ENCODE data around the gene KLHDC3. TPM values are rescaled to one million over a fixed set of nuclear protein-coding genes. Genes with fewer than 3 reads are reported as not detected.
"Not testable (repeated sequence)": the region's sequence is repeated elsewhere in the genome, so short reads cannot be mapped to it uniquely, and the experiment has no call there.

Gene KLHDC3
- total and polyA plus RNA-seq, 11 donors = 79.4 to 180 (median 102) TPM

DNA sequence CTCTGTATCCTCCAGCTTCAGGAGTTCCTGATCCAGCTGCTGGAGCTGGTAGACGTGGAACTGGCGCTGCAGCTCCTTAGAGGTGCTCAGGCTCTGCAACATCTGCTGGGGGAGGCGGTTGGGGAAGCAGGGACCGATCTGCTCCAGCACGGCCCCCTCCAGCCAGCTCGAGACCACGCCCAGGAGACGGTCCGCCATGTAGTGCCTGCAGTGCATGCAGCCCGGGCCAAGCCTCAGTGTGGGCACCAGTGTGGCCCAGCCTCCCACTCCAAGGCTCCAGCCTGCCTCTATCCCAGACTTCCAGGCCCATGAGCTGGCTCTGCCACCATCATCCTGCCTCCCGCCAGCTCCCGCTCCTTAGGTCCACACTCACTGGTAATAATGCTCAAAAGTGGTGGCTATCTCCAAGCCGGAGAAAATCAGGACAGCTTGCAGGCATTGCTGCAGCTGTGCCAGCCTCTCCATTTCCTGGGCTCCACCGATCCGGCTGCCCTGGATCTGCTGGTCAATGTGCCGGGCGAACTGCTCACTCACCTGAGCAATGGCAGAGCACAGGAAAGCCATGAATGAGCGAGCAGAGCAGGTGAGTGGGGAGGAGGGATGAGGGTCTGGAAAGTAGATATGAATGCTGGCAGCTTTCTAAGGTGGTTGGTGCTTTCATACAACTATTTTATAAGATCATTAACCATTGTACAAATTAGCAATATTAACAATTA, 26.7 kb downstream of the KLHDC3 start:
- intact Hi-C loops (cut with DNase I) = no loop called here
- 93 to 96% (median 94%) methylated on average over 17 to 18 of the region's 18 CpGs for WGBS, 4 donors
- TF ChIP-seq POLR2A (IDR thresholded peaks at IDR 0.05) = no peak
- TF ChIP-seq, protein P1, sequence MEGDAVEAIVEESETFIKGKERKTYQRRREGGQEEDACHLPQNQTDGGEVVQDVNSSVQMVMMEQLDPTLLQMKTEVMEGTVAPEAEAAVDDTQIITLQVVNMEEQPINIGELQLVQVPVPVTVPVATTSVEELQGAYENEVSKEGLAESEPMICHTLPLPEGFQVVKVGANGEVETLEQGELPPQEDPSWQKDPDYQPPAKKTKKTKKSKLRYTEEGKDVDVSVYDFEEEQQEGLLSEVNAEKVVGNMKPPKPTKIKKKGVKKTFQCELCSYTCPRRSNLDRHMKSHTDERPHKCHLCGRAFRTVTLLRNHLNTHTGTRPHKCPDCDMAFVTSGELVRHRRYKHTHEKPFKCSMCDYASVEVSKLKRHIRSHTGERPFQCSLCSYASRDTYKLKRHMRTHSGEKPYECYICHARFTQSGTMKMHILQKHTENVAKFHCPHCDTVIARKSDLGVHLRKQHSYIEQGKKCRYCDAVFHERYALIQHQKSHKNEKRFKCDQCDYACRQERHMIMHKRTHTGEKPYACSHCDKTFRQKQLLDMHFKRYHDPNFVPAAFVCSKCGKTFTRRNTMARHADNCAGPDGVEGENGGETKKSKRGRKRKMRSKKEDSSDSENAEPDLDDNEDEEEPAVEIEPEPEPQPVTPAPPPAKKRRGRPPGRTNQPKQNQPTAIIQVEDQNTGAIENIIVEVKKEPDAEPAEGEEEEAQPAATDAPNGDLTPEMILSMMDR (IDR thresholded peaks at IDR 0.05) = no peak
- peaks cover 0 to 85% (median 58%) of the 10 kb centered on the region in 9 donors for H3K36me3 ChIP-seq
- no peak for DNase-seq
- ATAC-seq = no peak
- H3K4me1 ChIP-seq = peaks cover 0 to 17% (median 1%) of the 10 kb centered on the region in 12 donors
- no peak overlapping the region for H3K4me3 ChIP-seq
- no peaks in the 10 kb centered on the region for H3K27me3 ChIP-seq
- H3K9me3 ChIP-seq = no peaks in the 10 kb centered on the region
- no peak overlapping the region for H3K27ac ChIP-seq

DNA sequence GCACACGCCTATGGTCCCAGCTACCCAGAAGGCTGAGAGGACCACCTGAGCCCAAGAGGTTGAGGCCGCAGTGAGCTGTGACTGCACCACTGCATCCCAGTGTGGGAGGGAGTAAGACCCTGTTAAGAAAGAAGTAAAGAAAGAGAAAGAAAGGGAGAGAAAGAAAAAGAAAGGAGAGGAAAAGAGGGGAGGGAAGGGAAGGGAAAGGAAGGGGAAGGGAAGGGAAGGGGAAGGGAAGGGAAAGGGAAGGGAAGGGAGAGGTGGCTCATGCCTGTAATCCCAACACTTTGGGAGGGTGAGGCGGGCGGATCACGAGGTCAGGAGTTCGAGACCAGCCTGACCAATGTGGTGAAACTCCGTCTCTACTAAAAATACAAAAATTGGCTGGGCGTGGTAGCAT, 27.4 kb downstream of the KLHDC3 start:
- H3K9me3 ChIP-seq; intact Hi-C loops (cut with DNase I); DNase-seq; H3K4me3 ChIP-seq; ATAC-seq; H3K27ac ChIP-seq; H3K27me3 ChIP-seq: not testable (repeated sequence)
- Histone ChIP-seq H3K4me1 (peaks cover 0 to 11% (median 1%) of the 10 kb centered on the region in 12 donors), H3K36me3 (peaks cover 0 to 91% (median 64%) of the 10 kb centered on the region in 9 donors)
- 93 to 96% (median 95%) methylated on average over 8 of the region's 8 CpGs for WGBS, 4 donors

DNA sequence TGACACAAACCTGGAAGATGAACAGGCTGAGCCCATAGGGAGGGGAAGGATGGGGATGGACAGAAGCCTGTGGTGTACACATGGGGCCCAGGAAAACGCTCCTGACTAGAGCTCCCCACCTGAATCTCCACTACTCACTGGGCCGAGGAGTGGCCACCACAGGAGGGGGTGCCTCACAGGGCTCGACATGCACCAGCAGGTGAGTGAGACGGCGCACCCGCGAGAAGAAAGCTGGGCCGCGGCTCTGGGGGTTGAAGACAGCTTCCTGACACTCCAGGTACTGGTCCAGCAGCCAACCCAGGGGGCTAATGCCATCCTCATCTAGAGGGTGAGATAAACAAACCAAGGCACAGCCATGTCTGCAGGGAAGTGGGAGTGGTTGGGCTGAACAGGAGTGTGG, 29.3 kb downstream of the KLHDC3 start:
- intact Hi-C loops (cut with DNase I) = no loop called here
- TF ChIP-seq, protein P1 (IDR thresholded peaks at IDR 0.05) = no peak
- TF ChIP-seq POLR2A (IDR thresholded peaks at IDR 0.05) = no peak
- no peak overlapping the region for H3K4me3 ChIP-seq
- DNase-seq (no peak), ATAC-seq (no peak)
- 91 to 96% (median 94%) methylated on average over 9 of the region's 9 CpGs for WGBS, 4 donors
- H3K27ac ChIP-seq = no peak overlapping the region
- no peaks in the 10 kb centered on the region for H3K27me3 ChIP-seq
- no peaks in the 10 kb centered on the region for H3K9me3 ChIP-seq
- H3K36me3 ChIP-seq = peaks cover 0 to 91% (median 69%) of the 10 kb centered on the region in 9 donors
- no peaks in the 10 kb centered on the region for H3K4me1 ChIP-seq

DNA sequence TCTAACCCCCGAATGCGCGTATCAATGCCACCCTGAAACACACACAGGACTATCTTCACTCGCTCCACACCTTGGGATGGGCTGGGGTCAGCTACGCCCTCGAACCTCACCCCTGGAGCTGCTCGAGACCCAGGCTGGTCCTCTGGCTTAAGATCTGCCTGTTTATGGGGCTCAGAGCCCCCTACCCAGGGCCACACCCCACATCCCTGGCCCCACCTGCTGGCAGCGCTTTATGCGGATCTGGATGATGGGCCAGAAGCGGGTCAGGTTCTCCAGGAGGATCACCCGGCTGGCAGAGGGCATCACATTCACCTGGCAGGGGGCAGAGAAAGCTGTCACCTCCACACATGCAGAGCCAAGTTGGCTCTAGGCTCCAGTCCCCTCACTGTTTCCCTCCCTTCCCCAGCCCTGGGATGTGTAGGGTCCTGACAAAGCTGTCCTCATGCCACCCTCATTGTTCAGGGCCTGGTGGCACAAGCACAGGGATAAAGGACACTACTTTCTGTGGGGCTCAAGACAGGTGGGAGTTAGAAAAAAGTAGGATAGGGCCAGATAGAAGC, 31.4 kb downstream of the KLHDC3 start:
- 90 to 94% (median 93%) methylated on average over 5 to 11 of the region's 11 CpGs for WGBS, 4 donors
- DNase-seq (no peak), ATAC-seq (no peak)
- H3K9me3 ChIP-seq = no peaks in the 10 kb centered on the region
- H3K27me3 ChIP-seq = no peaks in the 10 kb centered on the region
- no peak overlapping the region for H3K27ac ChIP-seq
- H3K4me1 ChIP-seq = no peaks in the 10 kb centered on the region
- no peak overlapping the region for H3K4me3 ChIP-seq
- intact Hi-C loops (cut with DNase I) = no loop called here
- TF ChIP-seq POLR2A (IDR thresholded peaks at IDR 0.05) = no peak
- TF ChIP-seq, protein P1 (IDR thresholded peaks at IDR 0.05) = no peak
- H3K36me3 ChIP-seq = peaks cover 0 to 91% (median 70%) of the 10 kb centered on the region in 9 donors

All from heart left ventricle (tissue), 16 donors.